ENCODE measurements around the gene VPS11.

DNA sequence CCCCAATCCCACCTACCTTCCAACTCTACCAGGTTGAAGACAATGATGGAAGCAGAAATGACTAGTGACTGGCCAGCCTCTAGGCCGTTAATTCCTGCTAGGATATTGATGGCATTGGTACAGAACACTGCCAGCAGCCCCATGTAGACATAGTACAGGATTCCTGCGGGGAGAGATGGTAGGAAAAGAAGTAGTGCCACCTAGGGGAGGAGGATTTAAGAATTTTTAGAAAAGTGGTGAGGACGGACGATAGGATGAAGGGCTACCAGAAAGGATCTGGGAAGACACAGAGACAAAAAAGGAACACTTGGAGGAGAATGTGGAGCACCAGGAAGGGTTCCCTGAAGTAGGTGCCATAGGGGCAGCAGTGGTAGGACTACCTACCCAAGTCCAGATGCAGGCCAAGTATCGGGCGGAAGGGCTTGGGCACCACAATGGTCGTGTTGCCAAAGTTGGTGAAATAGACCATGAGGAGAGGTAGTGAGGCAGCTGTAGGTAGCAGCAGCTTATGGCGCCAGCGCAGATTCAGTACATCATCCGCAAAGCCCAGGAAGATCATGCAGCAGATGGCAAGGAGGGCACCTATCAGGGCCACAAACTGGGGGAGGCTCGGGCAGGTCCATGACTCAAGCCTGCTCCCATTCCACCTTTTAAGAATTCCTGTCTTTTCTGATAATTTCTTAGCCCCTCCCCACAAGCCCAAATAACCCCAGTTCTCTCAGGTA lies 32.8 kb downstream of the VPS11 start:
- TF ChIP-seq EZH2phosphoT487 (IDR thresholded peaks at IDR 0.05; ENCODE audit: insufficient read depth, low read depth) (no peak), EZH2 (IDR thresholded peaks at IDR 0.05; ENCODE audit: insufficient read depth, poor library complexity, severe bottlenecking) (no peak)
